ENCODE measurements around the gene TYMP. TPM values are rescaled to one million over a fixed set of nuclear protein-coding genes. Genes with fewer than 3 reads are reported as not detected.

Gene TYMP
- total RNA-seq, 2 donors from 2014 or later: 90.4 to 95.7 TPM

GRCh38 chr22:50568626-50569025 is 38.8 kb upstream of the TYMP start:
- Histone ChIP-seq H3K9me3 (no peaks in the 10 kb centered on the region), H3K27me3 (replicated peaks; ENCODE audit: insufficient read depth) (no peaks in the 10 kb centered on the region), H3K36me3 (no peaks in the 10 kb centered on the region), H3K4me1 (ENCODE audit: control insufficient read depth in 1 of 2, low read depth in 2 of 2) (peaks cover 4 to 6% of the 10 kb centered on the region in 2 donors), H3K4me3 (no peak overlapping the region), H3K27ac (no peak overlapping the region)
- TF ChIP-seq CTCF (IDR thresholded peaks at IDR 0.05): no peak
- no peak for DNase-seq (ENCODE audit: low spot score)
- ATAC-seq (ENCODE audit: insufficient number of reproducible peaks, low FRiP score, low read depth): no peak

- Histone ChIP-seq H3K4me1 (ENCODE audit: control insufficient read depth in 1 of 2, low read depth in 2 of 2) (peaks cover 9 to 13% of the 10 kb centered on the region in 2 donors), H3K36me3 (no peaks in the 10 kb centered on the region), H3K27ac (no peak overlapping the region), H3K4me3 (no peak overlapping the region), H3K27me3 (replicated peaks; ENCODE audit: insufficient read depth) (no peaks in the 10 kb centered on the region), H3K9me3 (no peaks in the 10 kb centered on the region)
- ATAC-seq (ENCODE audit: insufficient number of reproducible peaks, low FRiP score, low read depth): no peak
- DNase-seq (ENCODE audit: low spot score): no peak
- no peak for TF ChIP-seq CTCF (IDR thresholded peaks at IDR 0.05)
These were observed 38.0 kb upstream of the TYMP start for GRCh38 chr22:50567721-50568252.

GRCh38 chr22:50564289-50564688 is 34.5 kb upstream of the TYMP start:
- H3K27me3 ChIP-seq (replicated peaks; ENCODE audit: insufficient read depth): no peaks in the 10 kb centered on the region
- no peaks in the 10 kb centered on the region for H3K9me3 ChIP-seq
- no peak for ATAC-seq (ENCODE audit: insufficient number of reproducible peaks, low FRiP score, low read depth)
- no peak for DNase-seq (ENCODE audit: low spot score)
- no peak overlapping the region for H3K27ac ChIP-seq
- no peaks in the 10 kb centered on the region for H3K36me3 ChIP-seq
- peaks cover 9 to 13% of the 10 kb centered on the region in 2 donors for H3K4me1 ChIP-seq (ENCODE audit: control insufficient read depth in 1 of 2, low read depth in 2 of 2)
- no peak overlapping the region for H3K4me3 ChIP-seq
- no peak for TF ChIP-seq CTCF (IDR thresholded peaks at IDR 0.05)

GRCh38 chr22:50563413-50564160 is 33.8 kb upstream of the TYMP start:
- no peaks in the 10 kb centered on the region for H3K36me3 ChIP-seq
- H3K4me1 ChIP-seq (ENCODE audit: control insufficient read depth in 1 of 2, low read depth in 2 of 2): peaks cover 9 to 13% of the 10 kb centered on the region in 2 donors
- H3K27me3 ChIP-seq (replicated peaks; ENCODE audit: insufficient read depth): no peaks in the 10 kb centered on the region
- no peak overlapping the region for H3K27ac ChIP-seq
- DNase-seq (ENCODE audit: low spot score) (no peak), ATAC-seq (ENCODE audit: insufficient number of reproducible peaks, low FRiP score, low read depth) (peak; percentile 11)
- no peaks in the 10 kb centered on the region for H3K9me3 ChIP-seq
- peak overlapping the region; percentile 95 for H3K4me3 ChIP-seq
- no peak for TF ChIP-seq CTCF (IDR thresholded peaks at IDR 0.05)

GRCh38 chr22:50562523-50563412 is 33.0 kb upstream of the TYMP start, which contains the start of gene SYCE3:
SYCE3 (minus strand) TSS chr22:50562919; CDS start chr22:50556405, 6,514 bp downstream.
- peak; percentile 88 for DNase-seq (ENCODE audit: low spot score)
- Histone ChIP-seq H3K27ac (no peak within 1 kb of the TSS), H3K4me3 (peak within 1 kb of the TSS; percentile 95), H3K36me3 (no peaks in the 10 kb centered on the region), H3K4me1 (ENCODE audit: control insufficient read depth in 1 of 2, low read depth in 2 of 2) (peaks cover 9 to 13% of the 10 kb centered on the region in 2 donors), H3K9me3 (no peaks in the 10 kb centered on the region), H3K27me3 (replicated peaks; ENCODE audit: insufficient read depth) (no peaks in the 10 kb centered on the region)
- peak; percentile 86 for ATAC-seq (ENCODE audit: insufficient number of reproducible peaks, low FRiP score, low read depth)
- TF ChIP-seq CTCF (IDR thresholded peaks at IDR 0.05): peak; percentile 97

Data from thoracic aorta (tissue), 2 donors.